Astrocyte (in vitro differentiated cells and primary cell): Measurements from ENCODE around the gene FBXO46.

Experiments
- EZH2 ChIP-seq: IDR thresholded peaks from 2 replicates; pipeline ENCODE4 v1.6.1; 2012; ENCODE audit warnings: mild to moderate bottlenecking, low read length, inconsistent platforms; ENCODE audit not compliant: insufficient read depth
- TF ChIP-seq, protein P1 (sequence below): IDR thresholded peaks from 2 replicates; pipeline ENCODE4 v1.5.1; 2011; ENCODE audit warnings: low read depth, mild to moderate bottlenecking, inconsistent platforms, low read length, moderate library complexity; ENCODE audit not compliant: insufficient read depth

DNA sequence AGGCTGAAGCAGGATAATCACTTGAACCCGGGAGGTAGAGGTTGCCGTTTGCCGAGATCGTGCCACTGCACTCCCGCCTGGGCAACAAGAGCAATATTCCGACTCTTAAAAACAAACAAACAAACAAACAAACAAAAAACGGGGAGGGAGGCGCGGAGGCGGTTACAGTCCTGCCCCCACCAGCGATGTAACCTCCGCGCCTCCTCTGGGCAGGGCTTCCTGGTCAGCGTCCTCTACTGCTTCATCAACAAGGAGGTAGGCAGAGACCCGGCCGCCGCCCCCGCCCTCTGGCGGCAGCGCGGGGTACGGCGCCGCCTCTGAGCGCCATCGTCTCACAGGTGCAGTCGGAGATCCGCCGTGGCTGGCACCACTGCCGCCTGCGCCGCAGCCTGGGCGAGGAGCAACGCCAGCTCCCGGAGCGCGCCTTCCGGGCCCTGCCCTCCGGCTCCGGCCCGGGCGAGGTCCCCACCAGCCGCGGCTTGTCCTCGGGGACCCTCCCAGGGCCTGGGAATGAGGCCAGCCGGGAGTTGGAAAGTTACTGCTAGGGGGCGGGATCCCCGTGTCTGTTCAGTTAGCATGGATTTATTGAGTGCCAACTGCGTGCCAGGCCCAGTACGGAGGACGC lies 49.2 kb downstream of the FBXO46 start:
- TF ChIP-seq, protein P1, sequence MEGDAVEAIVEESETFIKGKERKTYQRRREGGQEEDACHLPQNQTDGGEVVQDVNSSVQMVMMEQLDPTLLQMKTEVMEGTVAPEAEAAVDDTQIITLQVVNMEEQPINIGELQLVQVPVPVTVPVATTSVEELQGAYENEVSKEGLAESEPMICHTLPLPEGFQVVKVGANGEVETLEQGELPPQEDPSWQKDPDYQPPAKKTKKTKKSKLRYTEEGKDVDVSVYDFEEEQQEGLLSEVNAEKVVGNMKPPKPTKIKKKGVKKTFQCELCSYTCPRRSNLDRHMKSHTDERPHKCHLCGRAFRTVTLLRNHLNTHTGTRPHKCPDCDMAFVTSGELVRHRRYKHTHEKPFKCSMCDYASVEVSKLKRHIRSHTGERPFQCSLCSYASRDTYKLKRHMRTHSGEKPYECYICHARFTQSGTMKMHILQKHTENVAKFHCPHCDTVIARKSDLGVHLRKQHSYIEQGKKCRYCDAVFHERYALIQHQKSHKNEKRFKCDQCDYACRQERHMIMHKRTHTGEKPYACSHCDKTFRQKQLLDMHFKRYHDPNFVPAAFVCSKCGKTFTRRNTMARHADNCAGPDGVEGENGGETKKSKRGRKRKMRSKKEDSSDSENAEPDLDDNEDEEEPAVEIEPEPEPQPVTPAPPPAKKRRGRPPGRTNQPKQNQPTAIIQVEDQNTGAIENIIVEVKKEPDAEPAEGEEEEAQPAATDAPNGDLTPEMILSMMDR, result peak; percentile 54
- no peak for TF ChIP-seq EZH2
